Activated naive CD8-positive, alpha-beta T cell (primary cell): ENCODE data around the gene FES.
"Not testable (repeated sequence)": the region's sequence is repeated elsewhere in the genome, so short reads cannot be mapped to it uniquely, and the experiment has no call there.

Experiments
- H3K27ac Mint-ChIP-seq: one replicate; pipeline ENCODE4 v1.8.0; 2021; ENCODE audit warnings: mixed read lengths
- H3K27me3 Mint-ChIP-seq: one replicate; pipeline ENCODE4 v1.8.0; 2021; ENCODE audit warnings: mixed read lengths
- H3K36me3 Mint-ChIP-seq: one replicate; pipeline ENCODE4 v1.8.0; 2021; ENCODE audit warnings: mixed read lengths
- H3K4me1 Mint-ChIP-seq: one replicate; pipeline ENCODE4 v1.8.0; 2021; ENCODE audit warnings: low read depth, mixed read lengths
- H3K4me3 Mint-ChIP-seq: one replicate; pipeline ENCODE4 v1.8.0; 2021; ENCODE audit warnings: mild to moderate bottlenecking, mixed read lengths
- H3K9me3 Mint-ChIP-seq: one replicate; pipeline ENCODE4 v1.8.0; 2021; ENCODE audit warnings: low read depth, mixed read lengths

Gene FES

DNA sequence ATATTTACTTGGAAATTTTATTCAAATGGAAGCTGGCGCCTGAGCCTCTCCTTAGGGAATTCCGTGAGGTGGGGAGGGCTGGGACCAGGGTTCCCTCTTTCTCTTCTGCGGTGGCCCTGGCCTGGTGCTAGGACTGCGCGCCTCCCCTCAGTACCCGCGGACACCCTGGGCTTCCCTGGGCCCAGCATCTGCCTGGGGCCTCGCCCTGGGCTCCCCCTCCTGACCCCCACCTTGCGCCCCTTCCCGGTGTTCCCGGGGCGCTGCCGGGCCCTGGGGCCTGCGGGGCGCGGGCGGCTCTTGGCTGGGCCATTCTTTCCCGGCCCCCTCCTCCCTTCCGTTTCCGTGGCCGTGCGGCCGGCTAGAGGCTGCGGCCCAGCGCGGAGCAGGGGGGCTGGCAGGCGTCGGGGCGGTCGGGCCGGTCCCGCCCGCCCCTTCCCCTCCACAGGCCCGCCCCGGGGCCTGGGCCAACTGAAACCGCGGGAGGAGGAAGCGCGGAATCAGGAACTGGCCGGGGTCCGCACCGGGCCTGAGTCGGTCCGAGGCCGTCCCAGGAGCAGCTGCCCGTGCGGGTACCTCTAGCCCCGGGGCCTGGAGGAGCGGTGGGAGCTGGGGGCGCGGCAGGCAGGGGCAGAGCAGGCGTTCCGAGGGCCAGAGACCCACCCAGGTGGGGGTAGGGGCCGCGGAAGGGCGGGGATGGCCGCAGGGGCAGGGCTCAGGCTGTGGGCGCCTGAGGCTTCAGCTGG lies at the start of gene FES:
TSS of gene FES (plus strand) at position 529 of the 743 bp plus-strand sequence. CDS start 542 bp downstream, outside the sequence.
- no peak within 1 kb of the TSS for H3K4me3 Mint-ChIP-seq
- peaks cover 2% of the 10 kb centered on the region for H3K27me3 Mint-ChIP-seq
- no peak within 1 kb of the TSS for H3K27ac Mint-ChIP-seq
- H3K36me3 Mint-ChIP-seq, result peaks cover 2% of the 10 kb centered on the region
- no peaks in the 10 kb centered on the region for H3K9me3 Mint-ChIP-seq
- H3K4me1 Mint-ChIP-seq, result peaks cover 8% of the 10 kb centered on the region

DNA sequence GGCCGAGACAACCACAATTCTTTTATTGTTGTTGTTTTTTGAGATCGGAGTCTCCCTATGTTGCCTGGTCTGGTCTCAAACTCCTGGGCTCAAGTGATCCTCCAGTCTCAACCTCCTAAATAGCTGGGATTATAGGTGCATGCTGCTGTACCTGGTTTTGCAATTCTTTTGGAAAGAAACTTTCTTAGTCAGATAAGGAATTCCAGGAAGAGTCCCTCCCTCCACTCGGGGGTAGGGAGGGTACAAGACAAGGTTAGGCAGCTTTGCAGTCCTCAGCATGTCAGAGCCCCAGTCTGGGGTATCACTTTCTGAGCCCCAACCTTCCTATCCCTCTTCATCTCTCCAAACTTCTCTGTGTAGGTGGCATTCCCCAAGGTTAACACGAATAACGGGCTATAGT lies 49.7 kb upstream of the FES start:
- H3K36me3 Mint-ChIP-seq, result no peaks in the 10 kb centered on the region
- H3K27ac Mint-ChIP-seq, result no peak overlapping the region
- no peak overlapping the region for H3K4me3 Mint-ChIP-seq
- no peaks in the 10 kb centered on the region for H3K27me3 Mint-ChIP-seq
- no peaks in the 10 kb centered on the region for H3K9me3 Mint-ChIP-seq
- H3K4me1 Mint-ChIP-seq, result peaks cover 46% of the 10 kb centered on the region

GRCh38 chr15:90836296-90836871 lies 47.9 kb upstream of the FES start:
- Mint-ChIP-seq H3K9me3 (no peaks in the 10 kb centered on the region), H3K27ac (no peak overlapping the region), H3K36me3 (no peaks in the 10 kb centered on the region), H3K27me3 (no peaks in the 10 kb centered on the region), H3K4me1 (peaks cover 36% of the 10 kb centered on the region), H3K4me3 (no peak overlapping the region)

DNA sequence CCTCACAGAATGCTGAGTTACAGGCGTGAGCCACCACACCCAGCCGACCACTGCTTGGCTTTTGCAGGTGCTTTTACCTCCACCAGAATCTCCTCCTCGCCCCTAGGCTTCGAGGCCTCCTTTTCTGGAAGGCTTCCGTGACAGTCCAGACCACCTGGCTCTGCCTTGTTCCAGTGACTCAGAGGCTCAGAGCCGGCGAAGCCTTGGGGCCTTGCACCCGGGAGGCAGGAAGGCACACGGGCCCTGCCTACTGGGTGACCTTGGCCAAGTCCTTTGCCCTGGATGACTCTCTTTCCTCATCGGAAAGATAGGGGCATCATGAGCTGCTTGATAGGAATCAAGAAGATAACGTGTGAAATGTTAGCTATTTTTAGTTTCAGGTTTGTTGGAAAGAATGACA lies 47.2 kb upstream of the FES start:
- Mint-ChIP-seq H3K4me3 (peak overlapping the region; percentile 65), H3K4me1 (peaks cover 37% of the 10 kb centered on the region), H3K36me3 (no peaks in the 10 kb centered on the region), H3K27ac (peak overlapping the region; percentile 70), H3K9me3 (no peaks in the 10 kb centered on the region), H3K27me3 (no peaks in the 10 kb centered on the region)

- H3K27ac Mint-ChIP-seq, result peak overlapping the region; percentile 70
- H3K36me3 Mint-ChIP-seq, result no peaks in the 10 kb centered on the region
- peaks cover 37% of the 10 kb centered on the region for H3K4me1 Mint-ChIP-seq
- H3K27me3 Mint-ChIP-seq, result no peaks in the 10 kb centered on the region
- no peaks in the 10 kb centered on the region for H3K9me3 Mint-ChIP-seq
- H3K4me3 Mint-ChIP-seq, result peak overlapping the region; percentile 69
Measured at GRCh38 chr15:90838139-90838538, 46.2 kb upstream of the FES start.

DNA sequence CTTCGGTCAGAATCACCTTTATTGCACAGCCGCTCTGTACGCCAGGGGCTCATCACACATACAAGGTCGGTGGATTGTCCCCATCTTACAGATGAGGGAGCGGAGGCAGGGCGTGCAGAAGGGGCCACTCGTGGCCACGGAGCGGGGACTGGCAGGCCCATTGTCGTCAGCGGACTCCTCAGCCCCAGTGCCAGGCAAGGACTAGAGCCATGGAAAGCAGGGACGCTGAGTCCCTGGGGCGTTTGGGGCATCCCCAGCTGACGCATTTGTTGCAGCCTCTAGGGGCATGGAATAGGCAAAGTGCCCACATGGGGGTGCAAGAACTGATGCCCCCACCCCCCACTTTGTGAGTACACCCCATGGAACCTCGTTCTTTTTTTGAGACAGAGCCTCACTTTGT lies 45.8 kb upstream of the FES start:
- Mint-ChIP-seq H3K9me3 (no peaks in the 10 kb centered on the region), H3K27me3 (no peaks in the 10 kb centered on the region), H3K4me1 (peaks cover 37% of the 10 kb centered on the region), H3K36me3 (no peaks in the 10 kb centered on the region), H3K4me3 (peak overlapping the region; percentile 69), H3K27ac (peak overlapping the region; percentile 70)

DNA sequence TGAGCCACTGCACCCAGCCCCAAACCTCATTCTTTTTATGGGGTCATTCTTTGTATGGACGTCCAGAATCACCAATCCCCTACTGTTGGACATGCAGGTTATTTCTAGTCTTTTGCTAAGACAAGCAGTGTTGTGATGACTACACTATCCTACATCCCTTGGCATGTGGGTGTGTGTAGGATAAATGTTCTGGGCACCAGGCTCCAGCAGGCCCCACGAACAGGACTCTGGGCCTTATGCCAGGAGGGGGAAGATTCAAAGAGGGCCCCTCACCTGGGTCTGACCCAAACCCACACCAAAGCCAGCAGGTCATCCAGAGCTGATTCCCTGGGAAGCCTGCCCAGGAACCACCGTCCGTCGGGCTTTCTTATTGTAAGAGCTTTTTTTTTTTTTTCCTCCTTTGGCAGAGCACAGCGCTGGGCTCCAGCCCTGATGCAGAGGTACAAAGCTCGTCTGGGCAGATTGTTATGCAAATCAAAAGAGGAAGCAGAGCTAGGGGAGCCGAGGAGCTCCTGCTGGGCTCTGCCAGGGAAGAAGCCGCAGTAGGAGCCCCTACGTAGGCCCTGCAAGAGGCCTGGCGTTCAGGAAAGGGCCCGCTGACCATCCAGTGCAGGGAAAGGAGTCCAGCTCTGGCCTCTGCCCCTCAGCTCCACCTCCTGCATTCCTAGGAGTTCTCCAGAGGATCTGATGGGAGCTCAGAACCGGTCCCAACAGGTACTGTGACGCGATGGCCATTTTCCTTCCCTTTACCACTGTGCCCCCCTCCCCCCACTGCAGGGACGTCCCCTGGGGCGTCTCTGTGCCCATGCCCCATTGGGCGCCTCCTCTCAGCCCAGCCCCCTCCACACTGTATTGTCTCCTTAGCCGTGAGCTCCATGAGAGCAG lies 44.9 kb upstream of the FES start:
- Mint-ChIP-seq H3K4me1 (peaks cover 35% of the 10 kb centered on the region), H3K27ac (no peak overlapping the region), H3K4me3 (peak overlapping the region; percentile 40), H3K36me3 (no peaks in the 10 kb centered on the region), H3K27me3 (no peaks in the 10 kb centered on the region), H3K9me3 (no peaks in the 10 kb centered on the region)

DNA sequence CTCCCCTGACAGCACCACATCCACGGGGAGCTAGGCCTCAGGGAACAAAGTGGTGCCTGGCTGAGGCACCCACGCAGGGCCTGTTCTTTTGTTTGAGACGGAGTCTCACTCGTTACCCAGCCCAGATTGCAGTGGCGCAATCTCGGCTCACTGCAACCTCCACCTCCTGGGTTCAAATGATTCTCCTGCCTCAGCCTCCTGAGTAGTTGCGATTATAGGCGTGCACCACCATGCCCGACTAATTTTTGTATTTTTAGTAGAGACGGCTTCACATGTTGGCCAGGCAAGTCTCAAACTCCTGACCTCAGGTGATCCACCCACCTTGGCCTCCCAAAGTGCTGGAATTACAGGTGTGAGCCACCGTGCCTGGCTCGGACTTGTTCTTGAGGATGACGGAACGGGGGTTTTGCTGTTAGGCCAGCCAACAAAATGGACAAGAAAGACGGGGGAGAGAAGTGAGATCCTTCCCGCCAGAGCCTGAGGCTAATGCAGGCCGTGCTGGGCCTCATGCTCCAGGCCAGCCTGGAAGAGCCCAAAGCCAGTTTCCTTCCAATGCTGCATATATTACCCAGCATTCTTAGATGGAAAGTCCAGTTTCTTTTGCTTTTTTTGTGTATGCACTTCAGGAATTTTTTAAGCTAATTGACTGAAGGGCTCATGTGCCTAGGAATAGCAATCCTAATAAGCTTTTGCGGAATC lies 44.0 kb upstream of the FES start:
- no peaks in the 10 kb centered on the region for H3K27me3 Mint-ChIP-seq
- H3K4me3 Mint-ChIP-seq, result peak overlapping the region; percentile 40
- H3K4me1 Mint-ChIP-seq, result peaks cover 33% of the 10 kb centered on the region
- H3K36me3 Mint-ChIP-seq, result no peaks in the 10 kb centered on the region
- no peaks in the 10 kb centered on the region for H3K9me3 Mint-ChIP-seq
- no peak overlapping the region for H3K27ac Mint-ChIP-seq

DNA sequence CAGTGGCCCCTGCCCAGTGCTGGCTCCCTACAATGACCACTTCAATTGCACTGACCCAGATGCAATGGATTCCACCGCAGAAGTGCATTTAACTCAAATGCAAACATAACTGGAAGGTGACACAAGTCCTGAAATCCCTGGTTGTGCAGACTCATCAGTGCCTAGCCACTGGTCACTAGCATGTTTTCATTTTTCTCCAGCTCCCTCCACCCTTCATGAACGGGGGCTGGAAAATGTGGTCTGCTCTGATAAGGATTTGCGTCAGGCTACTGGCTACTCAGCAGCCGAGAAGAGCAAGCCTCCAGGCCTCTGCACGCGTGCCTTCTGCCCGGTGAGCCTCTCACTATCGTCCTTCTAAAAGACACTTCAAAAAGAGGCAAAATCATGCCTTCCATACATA lies 43.4 kb upstream of the FES start:
- Mint-ChIP-seq H3K27me3 (no peaks in the 10 kb centered on the region), H3K4me1 (peaks cover 33% of the 10 kb centered on the region), H3K4me3 (no peak overlapping the region), H3K36me3 (no peaks in the 10 kb centered on the region), H3K9me3 (no peaks in the 10 kb centered on the region), H3K27ac (no peak overlapping the region)

DNA sequence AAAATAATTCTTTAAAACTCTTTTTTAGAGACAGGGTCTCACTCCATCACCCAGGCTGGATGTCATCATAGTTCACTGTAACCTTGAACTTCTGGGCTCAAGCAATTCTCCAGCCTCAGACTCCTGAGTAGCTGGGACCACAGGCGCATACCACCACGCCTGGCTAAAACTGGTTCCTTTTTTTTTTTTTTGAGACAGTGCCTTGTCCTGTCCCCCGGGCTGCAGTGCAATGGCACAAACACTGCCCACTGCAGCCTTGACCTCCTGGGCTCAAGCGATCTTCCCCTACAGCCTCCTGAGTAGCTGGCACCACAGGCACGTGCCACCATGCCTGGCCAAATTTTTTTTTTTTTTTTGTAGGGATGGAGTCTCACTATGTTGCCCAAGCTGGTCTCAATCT lies 39.6 kb upstream of the FES start:
- Mint-ChIP-seq H3K4me1 (peaks cover 5% of the 10 kb centered on the region), H3K9me3 (no peaks in the 10 kb centered on the region), H3K27ac (no peak overlapping the region), H3K27me3 (no peaks in the 10 kb centered on the region), H3K36me3 (no peaks in the 10 kb centered on the region), H3K4me3 (no peak overlapping the region)

GRCh38 chr15:90845201-90845949 lies 38.9 kb upstream of the FES start:
- H3K4me3 Mint-ChIP-seq, result no peak overlapping the region
- H3K4me1 Mint-ChIP-seq, result peaks cover 1% of the 10 kb centered on the region
- H3K27me3 Mint-ChIP-seq, result no peaks in the 10 kb centered on the region
- no peak overlapping the region for H3K27ac Mint-ChIP-seq
- no peaks in the 10 kb centered on the region for H3K9me3 Mint-ChIP-seq
- no peaks in the 10 kb centered on the region for H3K36me3 Mint-ChIP-seq

DNA sequence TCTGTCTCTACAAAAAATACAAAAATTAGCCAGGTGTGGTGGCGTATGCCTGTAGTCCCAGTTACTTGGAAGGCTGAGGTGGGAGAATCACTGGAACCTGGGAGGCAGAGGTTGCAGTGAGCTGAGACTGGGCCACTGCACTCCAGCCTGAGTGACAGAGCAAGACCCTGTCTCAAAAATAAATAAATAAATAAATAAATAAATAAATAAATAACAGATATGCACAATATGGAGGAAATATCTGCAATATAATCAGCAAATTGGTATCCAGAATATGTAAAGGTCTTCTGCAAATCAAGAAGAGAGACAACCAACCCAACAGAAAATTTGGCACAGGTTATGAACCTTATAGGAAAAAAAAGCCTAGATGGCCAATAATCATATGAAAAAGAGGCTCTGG lies 34.9 kb upstream of the FES start:
- not testable (repeated sequence) for H3K27ac Mint-ChIP-seq, H3K4me3 Mint-ChIP-seq, H3K27me3 Mint-ChIP-seq, H3K9me3 Mint-ChIP-seq, H3K36me3 Mint-ChIP-seq
- H3K4me1 Mint-ChIP-seq, result peaks cover 31% of the 10 kb centered on the region

GRCh38 chr15:90851114-90851513 lies 33.2 kb upstream of the FES start:
- Mint-ChIP-seq H3K4me1 (peaks cover 42% of the 10 kb centered on the region), H3K27ac (peak overlapping the region; percentile 1), H3K27me3 (no peaks in the 10 kb centered on the region), H3K4me3 (peak overlapping the region; percentile 69), H3K36me3 (no peaks in the 10 kb centered on the region), H3K9me3 (no peaks in the 10 kb centered on the region)

DNA sequence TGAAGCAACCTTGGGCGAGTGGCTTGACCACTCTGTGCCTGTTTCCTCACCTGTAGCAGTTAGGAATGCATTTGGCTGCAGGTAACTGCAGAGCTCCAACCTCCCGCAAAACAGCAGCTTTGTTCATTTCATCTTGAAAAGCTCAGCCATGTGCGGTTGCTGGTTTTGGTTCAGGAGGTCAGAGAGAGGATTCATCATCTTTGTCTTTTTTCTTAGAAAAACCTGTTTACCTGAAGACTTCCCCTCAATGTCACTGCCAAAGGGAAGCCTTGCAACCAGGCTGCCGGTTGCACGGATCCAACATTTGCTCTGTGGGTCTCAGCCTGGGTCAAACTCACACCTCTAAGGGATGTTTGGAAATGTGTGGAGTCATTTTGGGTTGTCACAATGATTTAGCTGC lies 32.4 kb upstream of the FES start:
- Mint-ChIP-seq H3K4me1 (peaks cover 50% of the 10 kb centered on the region), H3K4me3 (peak overlapping the region; percentile 67), H3K9me3 (no peaks in the 10 kb centered on the region), H3K27ac (peak overlapping the region; percentile 58), H3K27me3 (no peaks in the 10 kb centered on the region), H3K36me3 (no peaks in the 10 kb centered on the region)
